Renal cortical epithelial cell (primary cell): ENCODE data around the gene LMAN1L. TPM values are rescaled to one million over a fixed set of nuclear protein-coding genes. Genes with fewer than 3 reads are reported as not detected.

Experiments used
- DNase-seq: peaks from one replicate; pipeline ENCODE4 v3.0.0-alpha.2; 2011; ENCODE audit warnings: low read depth
- total RNA-seq: library from RNA; depleted of rRNA; stranded (reverse); fragments of >200 nt; gene quantifications from 2 replicates; pipeline ENCODE4 v1.2.3, GENCODE V29; 2014

Gene LMAN1L
- total RNA-seq, 1 donor from 2014 or later: not detected

DNA sequence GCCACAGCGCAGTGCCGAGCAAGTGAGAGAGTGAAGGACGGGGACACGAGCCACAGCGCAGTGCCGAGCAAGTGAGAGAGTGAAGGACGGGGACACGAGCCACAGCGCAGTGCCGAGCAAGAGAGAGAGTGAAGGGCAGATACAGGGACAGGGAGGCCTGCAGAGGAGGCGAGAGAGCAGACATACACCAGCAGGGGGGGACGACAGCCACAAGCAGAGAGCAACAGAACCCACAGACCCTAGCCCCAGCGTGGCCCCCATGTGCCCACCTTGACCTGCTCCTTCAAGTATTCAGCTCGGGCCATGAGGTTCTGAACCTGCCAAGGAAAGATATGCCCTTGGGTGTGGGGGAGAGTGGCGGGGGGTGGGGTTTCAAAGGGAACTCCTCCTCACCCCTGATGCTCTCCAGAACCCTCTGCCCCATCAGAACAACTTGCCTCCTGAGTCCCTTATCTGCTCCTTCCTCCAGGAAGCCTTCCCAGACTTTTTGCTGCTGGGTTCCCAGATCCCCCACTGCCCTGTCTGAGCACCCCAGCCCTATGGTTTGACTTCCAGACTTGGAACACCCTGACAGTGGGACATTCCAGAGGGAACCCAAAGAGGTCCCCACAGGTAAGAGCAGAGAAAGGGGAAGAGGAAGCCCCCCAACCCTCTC is 25.0 kb downstream of the LMAN1L start:
- no peak for DNase-seq

DNA sequence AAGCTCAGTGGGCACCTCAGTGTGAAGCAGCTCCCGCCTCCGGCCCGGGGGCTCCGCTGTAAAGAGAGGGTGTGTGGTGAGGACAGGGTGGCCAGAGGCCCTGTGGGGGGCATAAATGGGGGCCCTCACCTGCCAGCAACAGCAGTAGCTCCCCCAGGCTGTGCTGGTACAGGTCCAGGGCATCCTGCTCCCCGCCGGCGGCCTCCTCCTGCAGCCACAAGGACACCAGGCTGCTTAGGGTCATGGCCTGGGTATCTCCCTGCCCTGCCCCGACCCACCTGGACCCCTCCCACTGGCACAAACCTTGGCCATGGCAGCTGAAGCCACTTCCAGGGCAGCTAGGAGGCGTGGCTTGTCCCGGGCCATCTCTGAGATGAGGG is 25.5 kb downstream of the LMAN1L start:
- DNase-seq: no peak

DNA sequence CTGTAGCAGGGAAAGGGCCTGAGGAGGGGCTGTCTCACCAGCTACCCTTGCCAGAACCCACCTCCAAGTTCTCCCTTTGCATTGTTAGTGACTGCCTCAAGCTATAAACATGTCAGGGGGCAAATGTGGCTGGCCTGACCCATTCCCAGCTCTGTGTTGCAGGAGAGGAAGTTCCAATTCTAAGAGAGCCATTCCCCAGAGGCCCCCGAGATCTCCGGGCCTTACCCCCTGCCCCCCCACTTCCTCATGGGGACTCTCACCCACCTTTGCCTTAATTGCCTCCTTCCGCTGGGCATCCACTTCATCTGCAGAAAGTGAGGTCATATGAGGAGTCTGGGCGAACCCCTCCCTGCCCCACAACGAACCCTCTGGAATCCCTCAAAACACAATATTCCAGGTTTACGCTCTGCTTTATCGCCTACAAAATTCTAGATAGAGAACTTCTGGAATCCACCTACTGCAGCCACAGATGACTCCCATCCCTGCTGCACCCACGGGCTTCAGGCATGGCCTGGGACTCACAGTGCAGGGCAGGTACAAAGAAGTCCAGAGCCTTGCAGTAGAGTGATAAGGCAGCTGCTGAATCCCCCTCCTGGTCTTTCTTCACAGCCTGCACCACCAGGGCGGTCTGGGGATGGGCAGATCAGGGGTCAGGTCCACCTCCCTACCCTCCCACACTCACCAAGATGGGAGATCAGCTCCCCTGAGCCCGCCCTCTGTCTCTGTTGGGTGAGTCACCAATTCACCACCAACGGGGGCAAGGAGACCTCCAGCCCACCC is 26.3 kb downstream of the LMAN1L start:
- no peak for DNase-seq

DNA sequence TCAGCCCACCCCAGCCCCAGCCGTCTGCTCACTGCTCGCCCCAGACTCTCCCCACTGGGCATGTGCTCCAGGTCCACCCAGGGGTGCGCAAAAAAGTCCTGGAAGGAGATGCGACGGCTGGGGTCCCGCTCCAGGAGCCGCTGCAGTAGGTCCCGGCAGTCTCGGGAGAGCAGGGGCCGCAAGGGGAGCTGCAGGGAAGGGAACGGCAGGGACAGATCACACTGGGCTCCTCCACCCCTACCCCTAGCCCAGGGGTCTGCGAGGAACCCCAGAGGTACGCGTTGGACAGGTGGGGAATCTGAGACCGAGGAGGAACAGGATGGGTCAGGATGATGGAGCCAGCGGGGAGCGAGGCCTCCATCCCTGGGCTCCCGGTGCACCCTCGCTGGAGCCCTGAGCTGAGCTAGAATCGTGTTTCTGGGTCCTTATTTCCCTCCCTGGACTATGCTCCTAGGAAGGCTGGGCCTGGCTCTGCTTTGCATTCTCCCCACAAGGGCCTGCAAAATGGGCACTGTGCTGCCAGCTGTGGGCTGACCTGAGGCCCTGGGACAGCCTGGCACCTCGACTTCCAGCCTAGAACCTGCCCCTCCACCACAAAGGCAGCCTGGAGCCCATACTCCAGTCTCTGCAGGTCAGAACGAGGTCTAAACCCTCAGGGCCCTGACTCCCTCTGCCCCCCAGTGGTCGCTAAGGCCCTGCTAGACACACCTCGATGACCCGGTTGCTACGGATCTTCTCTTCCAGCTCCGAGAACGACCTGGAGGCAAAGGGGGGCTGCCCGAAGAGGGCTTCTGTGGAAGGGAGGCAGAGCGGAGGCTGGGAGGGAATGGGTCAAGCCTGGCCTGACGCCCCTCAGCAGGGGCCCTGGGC is 27.1 kb downstream of the LMAN1L start:
- DNase-seq: no peak

DNA sequence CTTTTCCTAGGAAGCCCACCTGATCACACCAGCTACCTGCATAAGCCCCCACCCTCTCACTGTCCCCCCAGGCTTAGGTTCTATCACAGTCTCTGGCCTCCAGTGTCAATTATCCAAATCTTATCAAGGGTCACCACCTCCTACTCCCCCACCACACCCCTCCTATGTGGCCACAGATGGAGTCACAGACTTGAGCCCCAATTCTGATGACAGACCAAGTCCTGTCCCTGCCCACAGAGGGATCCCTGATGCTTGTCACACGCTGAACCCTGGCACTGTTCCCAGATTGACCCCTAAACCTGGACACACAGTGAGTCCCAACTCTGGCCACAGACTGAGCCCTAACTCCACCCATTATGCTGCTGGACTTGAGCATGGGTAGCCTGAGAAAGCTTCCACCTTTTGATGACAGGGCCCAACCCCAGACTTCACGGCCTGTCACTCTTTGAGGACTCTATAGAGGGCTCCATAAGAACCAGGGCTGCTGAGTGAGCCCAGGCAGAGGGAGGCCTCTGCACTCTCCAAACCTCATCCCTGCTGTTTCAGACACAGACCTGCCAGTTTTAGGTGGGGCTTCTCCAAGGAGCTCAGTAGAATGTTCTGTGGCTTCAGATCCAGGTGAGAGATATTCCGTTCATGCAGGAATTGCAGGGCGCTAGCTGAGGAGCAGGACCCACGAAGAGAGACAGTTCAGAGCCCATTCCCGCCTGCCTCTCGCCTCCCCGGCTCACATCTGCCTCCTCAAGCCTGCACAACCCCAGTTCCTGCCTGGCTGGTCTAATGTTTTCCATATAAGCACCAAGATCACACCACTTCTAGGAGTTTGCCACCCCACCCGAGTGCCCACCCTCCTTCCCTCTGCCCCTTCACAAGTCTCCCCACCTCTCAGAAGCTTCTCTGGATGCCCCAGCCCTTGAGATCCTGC is 28.5 kb downstream of the LMAN1L start:
- DNase-seq: no peak

DNA sequence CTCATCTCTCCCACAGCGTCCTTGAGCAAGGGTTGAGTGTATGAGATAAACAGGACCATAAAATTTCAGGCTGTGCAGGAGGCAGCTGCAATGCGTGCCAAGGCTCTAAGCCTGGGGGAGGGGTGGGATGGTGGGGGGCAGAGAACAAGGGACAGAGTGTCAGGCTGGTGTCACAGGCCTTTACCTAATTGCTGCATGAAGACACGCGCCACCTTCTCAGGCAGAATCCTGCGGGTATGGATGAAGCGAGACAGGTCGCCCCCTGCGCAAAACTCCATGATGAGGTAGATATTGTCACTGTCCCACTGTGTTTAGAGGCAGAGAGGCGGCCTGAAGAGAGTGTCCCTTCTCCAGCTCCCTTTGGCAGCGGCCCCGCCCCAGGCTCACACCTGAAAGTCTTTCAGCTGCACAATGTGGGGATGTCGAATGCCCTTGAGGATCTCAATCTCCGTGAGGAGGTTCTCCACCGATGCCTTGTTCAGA is 29.3 kb downstream of the LMAN1L start:
- DNase-seq: no peak

DNA sequence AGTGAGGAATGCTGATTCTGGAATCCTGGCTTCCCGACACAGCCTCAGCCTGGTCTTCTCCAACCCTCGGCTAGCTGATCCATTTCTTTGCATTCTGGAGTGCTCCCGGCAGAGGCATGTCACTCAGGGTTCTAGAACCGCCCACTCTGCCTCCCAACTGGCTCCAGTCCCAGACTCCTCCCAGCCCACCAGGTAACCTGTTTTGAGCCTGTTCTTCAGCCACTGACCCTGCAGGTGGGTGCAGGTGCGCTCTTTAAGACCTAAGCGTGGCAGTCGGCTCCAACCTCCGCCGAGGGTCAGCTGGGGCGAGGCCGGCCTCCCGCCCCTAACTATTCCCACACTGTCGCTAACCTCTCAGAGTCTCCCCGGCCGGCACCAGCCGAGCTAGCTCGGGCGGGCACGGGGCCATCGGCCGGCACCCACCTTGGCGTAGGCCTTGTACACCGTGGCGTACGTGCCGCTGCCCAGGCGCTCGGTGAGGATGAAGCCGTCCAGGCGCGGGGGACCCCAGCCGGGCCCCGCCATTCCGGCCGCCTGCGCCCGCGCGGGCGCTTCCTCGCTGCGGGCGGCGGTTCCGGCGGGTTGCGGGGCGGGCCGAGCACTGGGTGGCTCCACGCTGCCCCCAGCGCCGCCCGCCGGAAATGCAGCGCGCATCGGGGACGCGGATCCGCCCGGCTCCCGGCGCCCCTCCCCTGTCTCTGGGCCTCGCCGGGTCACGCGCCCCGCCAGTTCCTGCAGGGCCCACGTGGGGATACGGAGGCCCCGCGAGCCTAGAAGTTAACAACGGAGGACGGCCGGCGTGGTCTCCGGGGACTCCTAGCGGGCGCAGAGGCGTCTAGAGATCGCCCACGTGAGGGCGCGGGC is 30.2 kb downstream of the LMAN1L start, which contains the start of gene ULK3:
Gene ULK3 (minus strand): TSS at position 576 of the 864 bp plus-strand sequence. CDS start 51 bp downstream, at position 525.
- peak; percentile 72 for DNase-seq

DNA sequence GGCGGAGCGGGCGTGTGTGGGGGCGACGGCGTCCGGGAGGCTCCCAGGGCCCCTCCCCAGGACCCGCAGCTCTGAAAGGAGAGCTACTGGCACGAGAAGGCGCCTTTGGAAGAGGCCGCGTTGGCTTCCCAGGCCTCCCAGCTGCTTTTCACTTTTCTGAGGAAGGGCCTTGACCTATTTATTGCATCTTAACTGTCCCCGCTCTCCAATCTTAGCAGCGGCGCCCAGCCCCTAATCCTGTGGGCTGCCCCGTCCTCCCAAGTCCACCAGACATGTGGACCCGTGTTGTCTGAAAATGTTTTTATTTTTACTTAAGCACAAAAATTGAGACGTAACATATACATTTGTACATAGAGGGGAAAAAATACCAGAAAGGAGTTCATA is 30.8 kb downstream of the LMAN1L start:
- DNase-seq: no peak

DNA sequence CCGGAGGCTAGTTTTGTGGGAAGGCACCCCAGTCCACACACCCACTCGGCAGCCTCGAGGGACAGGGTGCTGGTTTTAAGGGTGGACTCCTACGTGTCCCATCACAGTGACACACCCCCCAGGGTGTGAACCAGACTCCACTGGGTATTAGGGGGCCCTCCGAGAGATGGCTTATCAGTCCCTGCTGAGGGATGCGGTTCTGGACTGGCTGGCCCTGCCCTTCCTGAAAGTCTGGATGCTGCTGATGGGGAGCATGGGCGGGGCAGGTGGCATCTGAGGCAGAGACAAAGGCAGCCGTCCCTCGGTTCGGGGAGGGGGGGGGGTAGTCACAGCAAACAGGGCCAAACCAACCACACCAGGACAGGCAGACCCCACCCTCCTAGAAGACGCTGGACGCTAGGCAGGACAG is 31.3 kb downstream of the LMAN1L start:
- no peak for DNase-seq

DNA sequence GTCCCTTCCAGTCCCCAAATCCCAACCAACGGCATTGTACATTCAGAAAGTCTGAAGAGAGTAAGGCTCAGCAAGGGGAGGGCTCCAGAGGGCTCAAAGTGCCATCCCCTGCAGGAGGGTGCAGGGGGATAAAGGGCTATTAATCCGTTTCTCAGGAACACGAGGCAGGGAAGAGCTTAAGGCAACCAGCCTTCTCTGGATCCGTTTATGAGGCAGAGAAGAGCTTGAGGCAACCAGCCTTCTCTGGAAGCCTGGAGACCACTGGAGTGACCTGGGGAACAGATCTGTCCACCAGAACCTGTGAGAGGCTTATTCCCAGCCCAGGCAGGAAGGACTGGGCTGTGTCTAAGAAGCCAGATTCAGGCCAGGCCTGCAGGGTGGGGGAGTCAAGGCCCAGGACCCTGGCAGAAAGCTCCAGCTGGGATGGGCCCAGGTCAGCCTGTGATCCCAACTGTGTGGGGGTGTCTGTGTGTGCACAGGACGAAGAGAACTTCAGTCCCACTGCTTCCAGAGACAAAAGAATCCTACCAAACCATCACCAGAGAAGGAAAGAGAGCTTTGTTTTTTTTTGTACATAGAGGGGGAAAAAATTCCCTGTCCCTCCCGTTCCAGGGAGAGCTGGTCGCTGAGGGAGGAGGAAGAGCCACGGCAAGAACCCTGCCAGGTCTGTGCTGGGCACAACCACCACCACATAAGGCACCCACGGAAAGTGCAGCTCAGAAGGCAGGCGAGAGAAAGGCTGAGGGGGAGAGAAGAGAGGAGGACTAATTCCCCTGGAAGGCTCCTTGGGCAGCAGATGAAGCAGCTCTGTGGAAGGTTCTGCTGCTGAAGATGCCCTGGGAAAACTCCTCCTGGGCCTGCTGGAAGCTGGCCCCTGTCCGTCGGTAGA is 31.9 kb downstream of the LMAN1L start:
- DNase-seq: no peak

DNA sequence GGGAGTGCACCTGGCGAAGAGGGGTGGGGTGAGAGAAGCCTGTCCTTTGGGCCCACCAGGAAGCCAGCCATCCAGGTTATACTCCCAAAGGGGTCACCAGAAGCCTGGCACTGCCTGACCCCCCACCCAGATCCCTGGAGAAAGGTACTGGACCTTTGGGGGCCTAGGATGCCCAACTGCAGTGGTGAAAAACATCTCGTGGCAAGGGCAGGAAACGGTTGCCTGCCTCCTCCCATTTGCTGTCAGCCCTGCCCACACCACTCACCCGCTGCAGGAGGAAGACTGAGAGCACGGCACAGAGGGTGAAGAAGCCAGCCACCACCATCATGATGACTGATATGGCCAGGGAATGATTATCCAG is 32.6 kb downstream of the LMAN1L start:
- DNase-seq: no peak

DNA sequence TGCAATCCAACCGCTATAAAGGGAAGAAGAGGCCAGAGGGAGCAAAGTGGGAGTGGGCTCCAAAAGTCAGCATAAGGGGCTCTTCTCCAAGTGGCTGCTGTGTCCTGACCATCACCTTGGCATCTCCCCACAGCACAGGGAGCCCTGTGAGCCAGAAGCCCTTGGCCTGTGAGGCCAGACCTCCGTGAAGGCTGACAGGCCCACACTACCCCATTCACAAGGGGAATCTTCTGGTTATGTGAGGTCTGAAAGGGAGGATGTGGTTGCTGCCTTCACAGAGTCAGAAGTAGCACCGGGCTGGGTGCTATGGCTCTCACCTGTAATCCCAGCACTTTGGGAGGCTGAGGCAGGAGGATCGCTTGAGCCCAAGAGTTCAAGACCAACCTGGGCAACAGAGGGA is 32.9 kb downstream of the LMAN1L start:
- no peak for DNase-seq

DNA sequence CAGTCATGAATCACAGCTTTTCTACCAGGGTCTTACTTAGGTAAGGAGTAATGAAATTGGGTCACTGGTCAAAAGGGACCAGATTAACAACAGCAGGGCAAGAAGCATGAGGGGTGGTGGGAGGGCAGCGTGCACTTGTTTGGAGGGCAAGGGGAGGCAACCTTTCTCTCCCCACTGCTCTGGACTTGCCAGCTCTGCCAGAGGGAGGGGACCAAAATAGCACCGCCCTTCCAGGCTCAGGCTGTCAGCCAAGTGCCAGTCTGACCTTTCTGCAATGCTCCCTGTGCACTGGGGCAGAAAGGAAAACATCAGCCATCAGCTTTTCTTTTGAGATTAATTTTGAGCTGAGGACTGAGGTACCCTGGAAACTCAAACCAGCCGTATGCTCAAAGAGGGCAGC is 34.8 kb downstream of the LMAN1L start:
- DNase-seq: peak; percentile 54

DNA sequence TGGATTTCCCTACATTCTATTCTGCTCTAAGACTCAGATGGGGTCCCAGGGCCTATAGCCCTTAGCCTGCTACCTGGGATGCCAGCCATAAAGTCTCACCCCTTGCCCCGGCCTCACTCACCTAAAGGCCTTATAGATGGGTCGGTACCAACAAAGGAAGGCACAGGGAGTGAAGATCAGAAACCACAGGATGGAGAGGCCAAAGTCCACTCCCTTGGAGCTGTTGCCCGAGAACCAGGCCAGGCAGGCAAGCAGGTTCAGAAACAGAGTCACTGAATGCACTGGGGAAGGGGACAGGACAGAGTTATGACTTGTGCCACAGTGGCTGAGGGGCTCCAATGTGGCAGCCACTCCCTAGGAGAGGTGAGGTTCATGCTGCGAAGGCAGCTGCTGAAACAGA is 37.8 kb downstream of the LMAN1L start:
- DNase-seq: no peak

DNA sequence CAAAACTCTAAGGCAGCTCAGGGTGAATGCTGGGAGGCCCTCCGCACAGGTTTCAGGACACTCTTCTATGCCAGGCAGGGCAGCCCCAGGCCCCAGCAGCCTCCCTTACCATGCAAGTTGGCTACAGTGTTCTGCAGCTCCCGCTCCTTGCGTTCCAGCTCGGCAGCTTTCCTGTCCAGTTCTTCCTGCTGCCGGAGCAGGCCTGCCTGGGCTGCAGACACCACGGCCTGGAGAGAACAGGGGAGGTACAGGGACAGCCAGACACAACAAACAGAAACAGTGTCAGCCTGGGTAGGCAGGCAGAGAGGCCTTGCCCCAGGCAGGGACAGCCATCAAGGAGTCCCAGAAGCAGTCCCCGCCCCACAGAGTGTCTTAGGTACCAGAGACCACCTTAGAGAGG is 39.3 kb downstream of the LMAN1L start:
- DNase-seq: no peak

DNA sequence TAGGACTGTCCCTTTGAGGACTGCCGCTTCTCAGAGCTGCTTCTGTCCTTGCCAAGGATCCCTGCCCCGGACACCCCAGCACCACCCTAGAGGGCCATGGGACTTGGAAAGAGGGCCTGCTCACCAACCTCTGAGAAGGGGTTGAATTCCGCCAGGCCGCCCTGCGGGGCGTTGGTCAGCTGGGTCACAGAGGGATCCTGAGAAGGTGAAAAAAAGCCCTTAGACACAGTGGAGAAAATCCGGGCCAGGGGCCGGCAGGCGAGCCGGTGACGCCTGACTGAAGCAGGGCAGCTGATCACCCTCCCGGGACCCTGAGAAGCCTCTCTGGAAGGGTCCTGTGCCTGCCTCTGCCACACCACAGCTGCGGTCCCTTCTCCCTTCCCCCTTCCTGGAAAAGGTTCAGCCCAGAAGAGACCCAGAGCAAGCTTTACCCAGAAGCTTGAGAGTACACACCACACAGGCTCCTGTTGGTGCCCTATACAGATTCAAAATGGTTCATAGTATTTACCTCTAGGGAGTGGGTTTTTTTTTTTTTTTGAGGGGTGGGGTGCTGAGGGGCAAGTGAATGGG is 41.9 kb downstream of the LMAN1L start:
- no peak for DNase-seq

DNA sequence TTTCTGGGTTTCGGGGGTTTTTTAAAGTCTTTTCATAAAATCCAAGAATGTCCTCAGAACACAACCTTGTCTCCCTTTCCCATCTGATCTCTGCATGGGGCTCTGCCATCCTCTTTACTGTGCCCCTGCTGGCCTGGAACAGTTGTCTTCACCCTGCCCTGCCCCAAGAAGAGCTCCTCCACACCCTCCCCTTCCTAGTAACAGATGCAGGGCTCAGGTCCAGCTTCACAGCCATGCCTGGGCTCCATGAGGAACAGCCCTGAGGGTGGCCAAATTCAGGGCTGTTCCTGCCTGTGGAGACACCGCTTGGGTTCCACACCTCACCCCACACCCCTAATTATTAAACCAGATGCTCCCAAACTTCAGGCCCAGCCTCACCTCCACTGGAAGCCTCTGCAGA is 43.2 kb downstream of the LMAN1L start:
- DNase-seq: no peak

DNA sequence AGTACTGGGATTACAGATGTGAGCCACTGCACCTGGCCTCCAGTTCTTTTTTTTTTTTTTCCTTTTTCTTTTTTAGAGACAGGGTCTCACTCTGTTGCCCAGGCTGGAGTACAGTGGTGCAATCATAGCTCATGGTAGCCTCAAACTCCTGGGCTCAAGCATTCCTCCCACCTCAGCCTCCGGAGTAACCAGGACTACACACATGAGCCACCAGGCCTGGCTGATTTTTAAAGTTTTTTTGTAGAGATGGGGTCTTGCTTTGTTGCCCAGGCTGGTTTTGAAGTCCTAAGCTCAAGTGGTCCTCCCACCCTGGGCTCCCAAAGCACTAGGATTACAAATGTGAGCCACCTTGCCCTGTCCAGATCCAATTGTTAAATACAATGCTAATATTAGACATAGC is 43.9 kb downstream of the LMAN1L start:
- no peak for DNase-seq

DNA sequence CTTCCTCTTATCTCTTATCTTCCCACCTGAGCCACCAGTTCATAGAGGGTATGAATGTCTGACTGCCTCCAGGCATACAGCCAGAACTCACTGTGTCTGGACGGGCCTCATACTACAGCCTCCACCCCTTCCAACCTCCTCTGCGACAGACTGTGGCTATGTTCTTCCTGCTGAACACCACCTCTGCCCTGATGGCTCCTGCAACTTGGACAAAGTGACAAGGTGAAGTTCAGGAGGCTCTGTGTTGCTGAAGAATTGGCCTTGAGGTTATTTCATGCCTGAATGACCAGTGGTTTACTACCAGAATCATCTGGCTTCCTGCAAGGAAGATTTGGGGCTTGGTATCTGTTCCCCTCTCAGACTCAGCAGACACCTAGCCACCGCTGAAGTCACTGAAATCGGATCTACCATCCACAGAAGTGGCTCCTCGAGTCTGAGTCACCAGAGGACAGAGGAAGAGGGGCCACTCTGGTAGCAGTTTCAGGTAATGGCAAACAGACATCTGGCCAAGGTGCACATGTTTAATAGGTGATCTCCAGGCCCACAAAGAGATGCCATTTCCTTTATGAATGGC is 44.5 kb downstream of the LMAN1L start:
- DNase-seq: no peak
